H1 (cell line): ENCODE data around the gene IL1RAP. TPM values are rescaled to one million over a fixed set of nuclear protein-coding genes. Genes with fewer than 3 reads are reported as not detected.
A peak's percentile ranks its signal among the peaks of the same experiment; 100 is the strongest.

Source experiments
- CTCF ChIA-PET: fragments of 300-600 bp; sonication (Branson Sonifier 250); formaldehyde crosslinking; loops from one replicate; lab custom pipeline; 2021; ENCODE audit not compliant: partially characterized antibody; lab: Charles Lee
- POLR2A ChIA-PET: fragments of 300-600 bp; sonication (Branson Sonifier 250); formaldehyde crosslinking; loops from one replicate; lab custom pipeline; 2021; ENCODE audit warnings: inconsistent platforms; ENCODE audit not compliant: partially characterized antibody; lab: Charles Lee
- DNase-seq, 2 experiments: peaks; one replicate each; pipeline versions ENCODE4 v3.0.0 to v3.0.0-alpha.2; 2010 to 2022; ENCODE audit warnings: low spot score in 2 of 2, low read depth in 1 of 2, mixed read lengths in 1 of 2
- FAIRE-seq: peaks from 2 replicates; lab custom pipeline; 2011; peaks lifted over from hg19 to GRCh38; lab: Jason Lieb, UNC
- H2AFZ ChIP-seq: 2 replicates; pipeline ENCODE4 v1.8.1; 2012; ENCODE audit warnings: low read length, inconsistent platforms
- H2AK5ac ChIP-seq: 2 replicates; pipeline ENCODE4 v1.6.1; 2013; ENCODE audit warnings: low read depth, low read length
- H2BK120ac ChIP-seq: replicated peaks from 2 replicates; pipeline ENCODE3; 2013; ENCODE audit warnings: low read depth, low read length, inconsistent platforms
- H2BK12ac ChIP-seq: 2 replicates; pipeline ENCODE4 v1.6.1; 2013; ENCODE audit warnings: low read depth, low read length
- H2BK15ac ChIP-seq: 2 replicates; pipeline ENCODE4 v1.6.1; 2013; ENCODE audit warnings: low read length
- H2BK20ac ChIP-seq: 2 replicates; pipeline ENCODE4 v1.6.1; 2013; ENCODE audit warnings: low read length
- H2BK5ac ChIP-seq: 2 replicates; pipeline ENCODE4 v1.6.1; 2013; ENCODE audit warnings: low read depth, low read length
- H3K14ac ChIP-seq: 2 replicates; pipeline ENCODE4 v1.6.1; 2013; ENCODE audit warnings: inconsistent platforms; ENCODE audit not compliant: insufficient read length
- H3K18ac ChIP-seq: 2 replicates; pipeline ENCODE4 v1.6.1; 2013; ENCODE audit warnings: low read length; ENCODE audit errors: extremely low read depth
- H3K23ac ChIP-seq: 2 replicates; pipeline ENCODE4 v1.6.1; 2013; ENCODE audit warnings: inconsistent platforms; ENCODE audit not compliant: insufficient read length
- H3K23me2 ChIP-seq: 2 replicates; pipeline ENCODE4 v1.6.1; 2013; ENCODE audit warnings: low read depth, low read length
- H3K27ac ChIP-seq: 2 replicates; pipeline ENCODE4 v1.6.1; 2011; ENCODE audit warnings: low read depth, low read length, inconsistent platforms
- H3K27me3 ChIP-seq, 4 experiments: replicated peaks in 1 of 4; 1 replicate in 1 of 4; 2 replicates in 3 of 4; pipeline versions ENCODE4 v1.6.1 to v1.8.1; 2011 to 2013; ENCODE audit warnings: low read length in 3 of 4, mild to moderate bottlenecking in 3 of 4, inconsistent platforms in 2 of 4, mixed read lengths in 2 of 4, moderate library complexity in 1 of 4; ENCODE audit not compliant: control insufficient read depth in 3 of 4, insufficient read depth in 3 of 4; ENCODE audit errors: extremely low read depth in 1 of 4
- H3K36me3 ChIP-seq, 4 experiments: 2 replicates each; pipeline versions ENCODE4 v1.6.1 to v1.8.1; 2011 to 2013; ENCODE audit warnings: mild to moderate bottlenecking in 4 of 4, low read length in 3 of 4, moderate library complexity in 2 of 4, control low read depth in 1 of 4, inconsistent platforms in 1 of 4; ENCODE audit not compliant: insufficient read depth in 4 of 4, control insufficient read depth in 2 of 4
- H3K4ac ChIP-seq: replicated peaks from 2 replicates; pipeline ENCODE3; 2013; ENCODE audit warnings: low read length, low read depth, mixed read lengths, inconsistent platforms; ENCODE audit not compliant: insufficient read length
- H3K4me1 ChIP-seq, 4 experiments: replicated peaks in 1 of 4; 1 replicate in 1 of 4; 2 replicates in 3 of 4; pipeline versions ENCODE4 v1.6.1 to v1.8.1; 2011 to 2013; ENCODE audit warnings: low read length in 3 of 4, inconsistent platforms in 2 of 4, mixed read lengths in 1 of 4; ENCODE audit not compliant: insufficient read depth in 4 of 4, control insufficient read depth in 3 of 4
- H3K4me2 ChIP-seq, 2 experiments: 2 replicates each; pipeline versions ENCODE4 v1.6.1 to v1.8.1; 2011 to 2013; ENCODE audit warnings: low read depth in 2 of 2, low read length in 2 of 2, control low read depth in 1 of 2, inconsistent platforms in 1 of 2, mild to moderate bottlenecking in 1 of 2; ENCODE audit not compliant: insufficient read depth in 1 of 2
- H3K4me3 ChIP-seq, 4 experiments: fragments of 200-600, 300-600 bp in 1 of 4; sonication (generic), shearing (Covaris generic), sonication (Bioruptor Twin) in 1 of 4; 2 replicates each; pipeline versions ENCODE4 v1.5.1 to v1.8.1; 2011 to 2016; ENCODE audit warnings: low read length in 4 of 4, low read depth in 3 of 4, control low read depth in 2 of 4, inconsistent platforms in 2 of 4, mild to moderate bottlenecking in 2 of 4, mixed read lengths in 1 of 4, moderate library complexity in 1 of 4; ENCODE audit not compliant: insufficient read depth in 2 of 4; ENCODE audit errors: extremely low read depth in 1 of 4
- H3K56ac ChIP-seq: replicated peaks from 2 replicates; pipeline ENCODE3; 2013; ENCODE audit warnings: low read depth, mild to moderate bottlenecking, mixed read lengths, low read length, inconsistent platforms; ENCODE audit not compliant: insufficient read length
- H3K79me1 ChIP-seq: 2 replicates; pipeline ENCODE4 v1.6.1; 2013; ENCODE audit warnings: low read depth, low read length, control low read depth
- H3K79me2 ChIP-seq, 2 experiments: 2 replicates each; pipeline versions ENCODE4 v1.6.1 to v1.8.1; 2012 to 2013; ENCODE audit warnings: low read length in 2 of 2, mild to moderate bottlenecking in 2 of 2, inconsistent platforms in 1 of 2; ENCODE audit not compliant: insufficient read depth in 2 of 2, control insufficient read depth in 1 of 2
- H3K9ac ChIP-seq, 4 experiments: replicated peaks in 1 of 4; 1 replicate in 1 of 4; 2 replicates in 3 of 4; pipeline versions ENCODE4 v1.6.1 to v1.8.1; 2011 to 2013; ENCODE audit warnings: low read depth in 3 of 4, low read length in 3 of 4, control low read depth in 2 of 4, mild to moderate bottlenecking in 2 of 4, moderate library complexity in 2 of 4, inconsistent platforms in 1 of 4; ENCODE audit errors: extremely low read depth in 1 of 4
- H3K9me3 ChIP-seq, 2 experiments: 2 replicates each; pipeline versions ENCODE4 v1.6.1 to v1.8.1; 2012 to 2013; ENCODE audit warnings: mild to moderate bottlenecking in 2 of 2, moderate library complexity in 2 of 2, control low read depth in 1 of 2, inconsistent platforms in 1 of 2, low read depth in 1 of 2, low read length in 1 of 2, mixed read lengths in 1 of 2; ENCODE audit not compliant: insufficient read depth in 2 of 2
- H4K20me1 ChIP-seq, 2 experiments: replicated peaks in 1 of 2; 2 replicates each; pipeline versions ENCODE3 to v1.8.1; 2011 to 2013; ENCODE audit warnings: inconsistent platforms in 2 of 2, low read length in 2 of 2, mild to moderate bottlenecking in 1 of 2; ENCODE audit not compliant: insufficient read depth in 2 of 2, control insufficient read depth in 1 of 2
- H4K5ac ChIP-seq: 2 replicates; pipeline ENCODE4 v1.6.1; 2013; ENCODE audit warnings: low read length, low read depth, mixed read lengths, inconsistent platforms; ENCODE audit not compliant: insufficient read length
- H4K8ac ChIP-seq: 2 replicates; pipeline ENCODE4 v1.8.0; 2013; ENCODE audit warnings: mild to moderate bottlenecking, moderate library complexity, low read length, inconsistent platforms; ENCODE audit not compliant: insufficient read depth; ENCODE audit errors: extremely low read depth
- H4K91ac ChIP-seq: replicated peaks from 2 replicates; pipeline ENCODE3; 2013; ENCODE audit warnings: low read length, mixed read lengths, inconsistent platforms; ENCODE audit not compliant: insufficient read length
- CEBPB ChIP-seq: IDR thresholded peaks from 2 replicates; pipeline ENCODE4 v1.6.1; 2012; ENCODE audit warnings: low read depth, low read length
- GTF2F1 ChIP-seq: IDR thresholded peaks from 2 replicates; pipeline ENCODE4 v1.6.1; 2012; ENCODE audit warnings: low read depth, low read length, improper control_type of control experiment, borderline replicate concordance
- JUND ChIP-seq: IDR thresholded peaks from 2 replicates; pipeline ENCODE4 v1.6.1; 2011; ENCODE audit warnings: mild to moderate bottlenecking, improper control_type of control experiment, low read length
- RAD21 ChIP-seq, 2 experiments: IDR thresholded peaks in 1 of 2; conservative IDR thresholded peaks in 1 of 2; 2 replicates each; pipeline ENCODE4 v1.6.1; 2011; ENCODE audit warnings: low read depth in 2 of 2, low read length in 2 of 2, improper control_type of control experiment in 1 of 2, inconsistent platforms in 1 of 2, mild to moderate bottlenecking in 1 of 2, moderate library complexity in 1 of 2
- WGBS, 2 experiments: shearing (Covaris generic) in 1 of 2; methylation state at CpG; one replicate each; pipeline versions ENCODE4 v1.1.6 to v1.1.7; 2013 to 2015; ENCODE audit warnings: low lambda C conversion rate in 2 of 2, mixed read lengths in 2 of 2, inconsistent platforms in 1 of 2, low coverage in 1 of 2, missing lambda C conversion rate in 1 of 2; ENCODE audit not compliant: insufficient replicate concordance in 2 of 2, insufficient coverage in 1 of 2, insufficient read length in 1 of 2; ENCODE audit errors: extremely low coverage in 1 of 2, missing lambda C conversion rate in 1 of 2; 5-methylcytosine and 5-hydroxymethylcytosine counted together
- polyA plus RNA-seq, 7 experiments: library from polyadenylated mRNA; depleted of rRNA in 3 of 7; stranded (reverse) in 5 of 7; unstranded in 2 of 7; fragments of >200 nt in 5 of 7; fragments of 200-250 nt in 2 of 7; gene quantifications; 1 replicate in 5 of 7; 2 replicates in 1 of 7; 4 replicates in 1 of 7; pipeline versions ENCODE4 v1.2.1 to v1.2.3, GENCODE V29; 2011 to 2013; ENCODE audit warnings: missing spikeins in 2 of 7, mixed read lengths in 2 of 7
- total RNA-seq: library from RNA; stranded (reverse); fragmentation: NEBNext Ultra II Directional; extraction: Animal tissue kit (Norgen Biotek cat#: 25700); gene quantifications from 2 replicates; pipeline ENCODE4 v1.2.1, GENCODE V29; 2021
- TF ChIP-seq, protein P1 (sequence below), 3 experiments: IDR thresholded peaks; 1 replicate in 2 of 3; 2 replicates in 1 of 3; pipeline versions ENCODE4 v1.5.1 to v1.6.1; 2011; ENCODE audit warnings: low read length in 3 of 3, mild to moderate bottlenecking in 3 of 3, inconsistent platforms in 2 of 3, low read depth in 1 of 3, moderate library complexity in 1 of 3; ENCODE audit not compliant: insufficient read depth in 1 of 3; ENCODE audit errors: control extremely low read depth in 1 of 3

IL1RAP gene
- total and polyA plus RNA-seq, 2 of the 8 experiments (the other 6 are each of a cell fraction or from before 2014, with no cell fraction given), result 2.4 to 3.9 TPM

DNA sequence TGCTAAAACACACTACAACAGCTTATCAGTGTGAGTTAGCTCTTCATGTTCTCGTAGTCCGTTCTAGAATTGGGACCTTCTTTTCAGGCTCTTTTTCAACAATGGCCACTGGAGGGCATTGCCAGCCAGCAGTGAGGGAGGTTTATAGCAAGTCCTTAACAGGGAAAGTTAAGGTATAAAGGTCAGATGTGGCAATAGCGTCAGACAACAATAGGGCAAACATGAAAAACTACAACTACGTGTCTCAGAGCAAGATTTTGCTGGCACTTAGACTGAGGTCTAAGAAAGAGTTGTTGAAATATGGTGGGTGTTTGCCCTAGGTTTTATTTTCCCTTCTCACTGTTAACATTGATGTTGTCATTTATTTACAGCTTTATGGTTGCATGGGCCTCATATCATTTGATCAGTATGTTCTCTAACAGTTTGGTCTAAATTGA lies 187.2 kb downstream of the IL1RAP start:
- H3K18ac ChIP-seq, result no peak overlapping the region
- H4K20me1 ChIP-seq, result no peaks in the 10 kb centered on the region
- no peaks in the 10 kb centered on the region for H3K27me3 ChIP-seq
- TF ChIP-seq, protein P1, sequence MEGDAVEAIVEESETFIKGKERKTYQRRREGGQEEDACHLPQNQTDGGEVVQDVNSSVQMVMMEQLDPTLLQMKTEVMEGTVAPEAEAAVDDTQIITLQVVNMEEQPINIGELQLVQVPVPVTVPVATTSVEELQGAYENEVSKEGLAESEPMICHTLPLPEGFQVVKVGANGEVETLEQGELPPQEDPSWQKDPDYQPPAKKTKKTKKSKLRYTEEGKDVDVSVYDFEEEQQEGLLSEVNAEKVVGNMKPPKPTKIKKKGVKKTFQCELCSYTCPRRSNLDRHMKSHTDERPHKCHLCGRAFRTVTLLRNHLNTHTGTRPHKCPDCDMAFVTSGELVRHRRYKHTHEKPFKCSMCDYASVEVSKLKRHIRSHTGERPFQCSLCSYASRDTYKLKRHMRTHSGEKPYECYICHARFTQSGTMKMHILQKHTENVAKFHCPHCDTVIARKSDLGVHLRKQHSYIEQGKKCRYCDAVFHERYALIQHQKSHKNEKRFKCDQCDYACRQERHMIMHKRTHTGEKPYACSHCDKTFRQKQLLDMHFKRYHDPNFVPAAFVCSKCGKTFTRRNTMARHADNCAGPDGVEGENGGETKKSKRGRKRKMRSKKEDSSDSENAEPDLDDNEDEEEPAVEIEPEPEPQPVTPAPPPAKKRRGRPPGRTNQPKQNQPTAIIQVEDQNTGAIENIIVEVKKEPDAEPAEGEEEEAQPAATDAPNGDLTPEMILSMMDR (IDR thresholded peaks at IDR 0.05; ENCODE audit: control extremely low read depth in 1 of 3, insufficient read depth in 1 of 3, low read depth in 1 of 3, low read length in 3 of 3), result peak in 2 of 3 experiments; percentile 61 to 74; a peak in 3 of 4 replicates
- TF ChIP-seq JUND (no peak), CEBPB (peak; percentile 86), GTF2F1 (no peak), RAD21 (IDR thresholded peaks at IDR 0.05 in 1 of 2, conservative IDR thresholded peaks at IDR 0.05 in 1 of 2; ENCODE audit: low read depth in 2 of 2, low read length in 2 of 2) (peak; percentile 81 to 85)
- H3K4me1 ChIP-seq, result no peaks in the 10 kb centered on the region
- no peak overlapping the region for H4K8ac ChIP-seq
- H3K23ac ChIP-seq, result no peak overlapping the region
- H3K4me3 ChIP-seq, result no peak overlapping the region
- H3K4me2 ChIP-seq, result no peak overlapping the region
- no peak overlapping the region for H3K56ac ChIP-seq
- no peak overlapping the region for H2AFZ ChIP-seq
- FAIRE-seq (peak; percentile 94), DNase-seq (peak in 1 of 2 experiments; percentile 21)
- H3K23me2 ChIP-seq, result no peaks in the 10 kb centered on the region
- H4K91ac ChIP-seq, result no peak overlapping the region
- H3K79me1 ChIP-seq, result no peaks in the 10 kb centered on the region
- H3K27ac ChIP-seq, result no peak overlapping the region
- H4K5ac ChIP-seq, result no peak overlapping the region
- H2BK15ac ChIP-seq, result no peak overlapping the region
- no peak overlapping the region for H3K9ac ChIP-seq
- H2BK20ac ChIP-seq, result no peak overlapping the region
- ChIA-PET POLR2A (no interaction called here), CTCF (interaction anchor here (0.5 to 6.7 kb wide), 26 partner anchors 9 to 728 kb away, joined by 3 to 43 read pairs (median 4); no protein-coding TSS in a partner anchor)
- H3K9me3 ChIP-seq, result no peaks in the 10 kb centered on the region
- WGBS, 2 experiments, result 69% methylated on average over 4 of the region's 4 CpGs; no CpG with 5 or more reads in 1 of the 2 experiments
- H3K79me2 ChIP-seq, result no peaks in the 10 kb centered on the region
- no peak overlapping the region for H3K4ac ChIP-seq
- H2BK5ac ChIP-seq, result no peak overlapping the region
- no peak overlapping the region for H2BK120ac ChIP-seq
- no peak overlapping the region for H2AK5ac ChIP-seq
- no peak overlapping the region for H2BK12ac ChIP-seq
- no peak overlapping the region for H3K14ac ChIP-seq
- H3K36me3 ChIP-seq, result no peaks in the 10 kb centered on the region
